T-cell (primary cell): ENCODE measurements around the gene VSNL1. TPM values are rescaled to one million over a fixed set of nuclear protein-coding genes. Genes with fewer than 3 reads are reported as not detected.

Experiments used
- ATAC-seq, 4 experiments: fragments of 200-7000 bp in 3 of 4; fragments of 150-1000 bp in 1 of 4; cut with Tn5 transposase; replicated peaks in 1 of 4; 1 replicate in 3 of 4; 2 replicates in 1 of 4; pipeline ENCODE4 v1.10.0; 2021; ENCODE audit warnings: moderate library complexity in 3 of 4, mild to moderate bottlenecking in 2 of 4, moderate number of reproducible peaks in 1 of 4
- CTCF ChIA-PET, 2 donors: fragments of 300-600 bp; sonication (Branson Sonifier 250); formaldehyde crosslinking; loops; one replicate each; lab custom pipeline; 2022; ENCODE audit warnings: antibody characterized with exemption in 2 of 2; lab: Charles Lee
- POLR2A ChIA-PET, 2 donors: fragments of 300-600 bp; sonication (Branson Sonifier 250); formaldehyde crosslinking; loops; one replicate each; lab custom pipeline; 2022; ENCODE audit warnings: antibody characterized with exemption in 2 of 2; lab: Charles Lee
- DNase-seq, 35 experiments: peaks; one replicate each; pipeline versions ENCODE4 v3.0.0 to v3.0.0-alpha.2; 2013 to 2023
- H3K27ac ChIP-seq: one replicate; pipeline ENCODE4 v1.5.1; 2013; ENCODE audit warnings: low read length
- H3K27me3 ChIP-seq, 2 experiments: replicated peaks in 1 of 2; 1 replicate in 1 of 2; 2 replicates in 1 of 2; pipeline versions ENCODE4 v1.6.1 to v1.7.0; 2013; ENCODE audit warnings: low read length in 1 of 2, mixed read lengths in 1 of 2; ENCODE audit not compliant: control insufficient read depth in 2 of 2, insufficient read depth in 2 of 2; ENCODE audit errors: extremely low read depth in 1 of 2
- H3K36me3 ChIP-seq, 2 donors: 1 replicate in 1 of 2; 2 replicates in 1 of 2; pipeline versions ENCODE4 v1.6.1 to v1.7.0; 2013; ENCODE audit warnings: low read length in 1 of 2; ENCODE audit not compliant: control insufficient read depth in 2 of 2, insufficient read depth in 1 of 2; ENCODE audit errors: extremely low read depth in 1 of 2
- H3K4me1 ChIP-seq, 2 experiments: 1 replicate in 1 of 2; 2 replicates in 1 of 2; pipeline versions ENCODE4 v1.6.1 to v1.7.0; 2013; ENCODE audit warnings: low read length in 2 of 2, mixed read lengths in 1 of 2; ENCODE audit not compliant: insufficient read depth in 2 of 2, control insufficient read depth in 1 of 2; ENCODE audit errors: extremely low read depth in 1 of 2
- H3K4me3 ChIP-seq, 2 donors: 1 replicate in 1 of 2; 2 replicates in 1 of 2; pipeline versions ENCODE4 v1.5.1 to v1.7.0; 2013; ENCODE audit warnings: mild to moderate bottlenecking in 2 of 2, low read length in 1 of 2, moderate library complexity in 1 of 2; ENCODE audit not compliant: control insufficient read depth in 1 of 2; ENCODE audit errors: extremely low read depth in 1 of 2
- H3K9me3 ChIP-seq: 2 replicates; pipeline ENCODE4 v1.7.0; 2013
- H3K27ac Mint-ChIP-seq, 2 donors: one replicate each; pipeline ENCODE4 v1.8.0; 2020 to 2021; ENCODE audit warnings: mild to moderate bottlenecking in 2 of 2, mixed read lengths in 2 of 2
- H3K27me3 Mint-ChIP-seq, 2 donors: one replicate each; pipeline ENCODE4 v1.8.0; 2021 to 2022; ENCODE audit warnings: mixed read lengths in 2 of 2
- H3K36me3 Mint-ChIP-seq: one replicate; pipeline ENCODE4 v1.8.0; 2021; ENCODE audit warnings: mixed read lengths
- H3K4me1 Mint-ChIP-seq, 3 donors: one replicate each; pipeline ENCODE4 v1.8.0; 2020 to 2022; ENCODE audit warnings: mixed read lengths in 3 of 3, mild to moderate bottlenecking in 1 of 3
- H3K4me3 Mint-ChIP-seq, 3 donors: one replicate each; pipeline ENCODE4 v1.8.0; 2020 to 2022; ENCODE audit warnings: mild to moderate bottlenecking in 3 of 3, mixed read lengths in 3 of 3, moderate library complexity in 3 of 3
- H3K9me3 Mint-ChIP-seq, 3 donors: one replicate each; pipeline ENCODE4 v1.8.0; 2020 to 2022; ENCODE audit warnings: mixed read lengths in 3 of 3
- WGBS: methylation state at CpG from one replicate; pipeline ENCODE4 v1.1.5; 2013; ENCODE audit warnings: missing lambda C conversion rate; ENCODE audit not compliant: insufficient coverage; 5-methylcytosine and 5-hydroxymethylcytosine counted together
- total RNA-seq, 35 experiments: library from RNA in 6 of 35; stranded (reverse) in 6 of 35; fragments of 120-200 nt in 1 of 35; gene quantifications; one replicate each; pipeline versions ENCODE4 v1.2.1 to v1.2.4 and lab custom pipeline; 2013 to 2026

VSNL1 gene
- total RNA-seq, 5 donors from 2014 or later (not counting 1 experiment from before 2014, with no cell fraction given), result 0.22 TPM; not detected in 4

- ATAC-seq (no peak), DNase-seq (no peak)
- no peaks in the 10 kb centered on the region for H3K9me3 ChIP-seq
- H3K4me3 Mint-ChIP-seq, result no peak overlapping the region
- no peaks in the 10 kb centered on the region for H3K36me3 Mint-ChIP-seq
- no peaks in the 10 kb centered on the region for H3K36me3 ChIP-seq
- H3K4me1 ChIP-seq, result no peaks in the 10 kb centered on the region
- POLR2A ChIA-PET, result no interaction called here
- 69% methylated on average over 5 of the region's 5 CpGs for WGBS
- no peak overlapping the region for H3K27ac ChIP-seq
- CTCF ChIA-PET, result no interaction called here
- no peaks in the 10 kb centered on the region for H3K4me1 Mint-ChIP-seq
- H3K4me3 ChIP-seq, result no peak overlapping the region
- H3K9me3 Mint-ChIP-seq, result no peaks in the 10 kb centered on the region
- peaks cover 4 to 9% of the 10 kb centered on the region in 2 donors for H3K27me3 Mint-ChIP-seq
- H3K27me3 ChIP-seq, result peaks cover 0 to 11% of the 10 kb centered on the region in 2 experiments
- no peak overlapping the region for H3K27ac Mint-ChIP-seq
Measured at GRCh38 chr2:17604050-17604449, 63.6 kb downstream of the VSNL1 start.

- Mint-ChIP-seq H3K9me3 (no peaks in the 10 kb centered on the region), H3K4me3 (no peak overlapping the region), H3K36me3 (no peaks in the 10 kb centered on the region), H3K4me1 (no peaks in the 10 kb centered on the region), H3K27ac (no peak overlapping the region), H3K27me3 (peaks cover 4 to 9% of the 10 kb centered on the region in 2 donors)
- Histone ChIP-seq H3K4me3 (no peak overlapping the region), H3K9me3 (no peaks in the 10 kb centered on the region), H3K27me3 (peaks cover 0 to 11% of the 10 kb centered on the region in 2 experiments), H3K27ac (no peak overlapping the region), H3K4me1 (no peaks in the 10 kb centered on the region), H3K36me3 (no peaks in the 10 kb centered on the region)
- POLR2A ChIA-PET, result no interaction called here
- CTCF ChIA-PET, result no interaction called here
- 100% methylated on average over 1 of the region's 4 CpGs for WGBS
- DNase-seq (no peak), ATAC-seq (no peak)
Measured at GRCh38 chr2:17605696-17606095, 65.2 kb downstream of the VSNL1 start.

GRCh38 chr2:17606851-17607250 is 66.4 kb downstream of the VSNL1 start:
- CTCF ChIA-PET, result no interaction called here
- Histone ChIP-seq H3K36me3 (no peaks in the 10 kb centered on the region), H3K4me1 (no peaks in the 10 kb centered on the region), H3K27me3 (peaks cover 0 to 11% of the 10 kb centered on the region in 2 experiments), H3K27ac (no peak overlapping the region), H3K4me3 (no peak overlapping the region), H3K9me3 (no peaks in the 10 kb centered on the region)
- ATAC-seq (no peak), DNase-seq (no peak)
- H3K4me3 Mint-ChIP-seq, result no peak overlapping the region
- H3K36me3 Mint-ChIP-seq, result no peaks in the 10 kb centered on the region
- WGBS, result 60% methylated on average over 1 of the region's 2 CpGs
- no peaks in the 10 kb centered on the region for H3K9me3 Mint-ChIP-seq
- POLR2A ChIA-PET, result no interaction called here
- no peaks in the 10 kb centered on the region for H3K4me1 Mint-ChIP-seq
- no peak overlapping the region for H3K27ac Mint-ChIP-seq
- peaks cover 3 to 9% of the 10 kb centered on the region in 2 donors for H3K27me3 Mint-ChIP-seq

GRCh38 chr2:17607379-17607778 is 66.9 kb downstream of the VSNL1 start:
- peaks cover 0 to 11% of the 10 kb centered on the region in 2 experiments for H3K27me3 ChIP-seq
- peaks cover 3 to 9% of the 10 kb centered on the region in 2 donors for H3K27me3 Mint-ChIP-seq
- no peak overlapping the region for H3K27ac ChIP-seq
- no peaks in the 10 kb centered on the region for H3K36me3 Mint-ChIP-seq
- no peaks in the 10 kb centered on the region for H3K4me1 Mint-ChIP-seq
- WGBS, result no CpG with 5 or more reads among the region's 1 CpG
- no peaks in the 10 kb centered on the region for H3K4me1 ChIP-seq
- H3K9me3 Mint-ChIP-seq, result no peaks in the 10 kb centered on the region
- no peaks in the 10 kb centered on the region for H3K36me3 ChIP-seq
- ATAC-seq (no peak), DNase-seq (no peak)
- ChIA-PET POLR2A (no interaction called here), CTCF (no interaction called here)
- H3K27ac Mint-ChIP-seq, result no peak overlapping the region
- H3K4me3 Mint-ChIP-seq, result no peak overlapping the region
- no peaks in the 10 kb centered on the region for H3K9me3 ChIP-seq
- no peak overlapping the region for H3K4me3 ChIP-seq

GRCh38 chr2:17608251-17608650 is 67.8 kb downstream of the VSNL1 start:
- Mint-ChIP-seq H3K4me3 (no peak overlapping the region), H3K9me3 (no peaks in the 10 kb centered on the region), H3K36me3 (no peaks in the 10 kb centered on the region), H3K27me3 (peaks cover 3 to 7% of the 10 kb centered on the region in 2 donors), H3K4me1 (no peaks in the 10 kb centered on the region), H3K27ac (no peak overlapping the region)
- no peaks in the 10 kb centered on the region for H3K9me3 ChIP-seq
- no peaks in the 10 kb centered on the region for H3K36me3 ChIP-seq
- ATAC-seq (no peak), DNase-seq (no peak)
- CTCF ChIA-PET, result no interaction called here
- no peak overlapping the region for H3K27ac ChIP-seq
- no peak overlapping the region for H3K4me3 ChIP-seq
- 60% methylated on average over 2 of the region's 4 CpGs for WGBS
- POLR2A ChIA-PET, result interaction anchor here in 1 of 2 donors (0.5 kb wide), 1 partner anchor 25 kb away, joined by 3 read pairs; no protein-coding TSS in a partner anchor
- H3K4me1 ChIP-seq, result no peaks in the 10 kb centered on the region
- peaks cover 0 to 11% of the 10 kb centered on the region in 2 experiments for H3K27me3 ChIP-seq

DNA sequence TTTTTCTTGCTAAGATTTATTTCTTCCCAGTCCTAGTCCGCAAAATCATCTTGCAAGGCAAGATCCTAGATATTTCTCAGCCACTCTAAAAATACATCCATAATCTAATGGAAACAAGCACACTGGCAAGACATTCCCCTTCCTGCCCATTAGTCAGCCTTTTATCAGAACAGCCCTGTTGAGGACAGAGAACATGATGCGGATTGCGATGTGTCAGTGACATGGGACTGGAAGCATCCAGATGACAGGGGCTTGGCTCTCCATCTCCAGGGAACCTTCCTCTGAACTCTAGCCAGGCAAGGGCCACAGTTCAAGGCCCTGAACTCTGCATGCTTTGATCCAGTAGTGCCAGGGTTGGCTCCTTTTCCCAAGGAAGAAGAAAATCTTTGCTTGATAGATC is 70.0 kb downstream of the VSNL1 start:
- Mint-ChIP-seq H3K9me3 (no peaks in the 10 kb centered on the region), H3K4me1 (no peaks in the 10 kb centered on the region), H3K27ac (no peak overlapping the region), H3K36me3 (no peaks in the 10 kb centered on the region), H3K27me3 (peaks cover 5 to 6% of the 10 kb centered on the region in 2 donors), H3K4me3 (no peak overlapping the region)
- Histone ChIP-seq H3K36me3 (no peaks in the 10 kb centered on the region), H3K9me3 (no peaks in the 10 kb centered on the region), H3K4me1 (no peaks in the 10 kb centered on the region), H3K4me3 (no peak overlapping the region), H3K27me3 (peaks cover 0 to 4% of the 10 kb centered on the region in 2 experiments), H3K27ac (no peak overlapping the region)
- ChIA-PET POLR2A (no interaction called here), CTCF (no interaction called here)
- DNase-seq, result no peak
- 45% methylated on average over 3 of the region's 3 CpGs for WGBS
- no peak for ATAC-seq

- WGBS, result 86% methylated on average over 2 of the region's 3 CpGs
Measured at GRCh38 chr2:17611036-17611435, 70.5 kb downstream of the VSNL1 start.

More at GRCh38 chr2:17611036-17611435, 70.5 kb downstream of the VSNL1 start:
- Histone ChIP-seq H3K36me3 (no peaks in the 10 kb centered on the region), H3K4me3 (no peak overlapping the region), H3K4me1 (no peaks in the 10 kb centered on the region), H3K9me3 (no peaks in the 10 kb centered on the region), H3K27me3 (peaks cover 0 to 6% of the 10 kb centered on the region in 2 experiments), H3K27ac (no peak overlapping the region)
- Mint-ChIP-seq H3K9me3 (no peaks in the 10 kb centered on the region), H3K4me3 (no peak overlapping the region), H3K4me1 (no peaks in the 10 kb centered on the region), H3K27ac (no peak overlapping the region), H3K27me3 (peaks cover 5 to 6% of the 10 kb centered on the region in 2 donors), H3K36me3 (no peaks in the 10 kb centered on the region)
- POLR2A ChIA-PET, result no interaction called here
- DNase-seq (no peak), ATAC-seq (no peak)
- CTCF ChIA-PET, result no interaction called here
